HL-60 (cell line): ENCODE results near the gene LRRC3.

Experiments used
- DNase-seq, 2 experiments: peaks; one replicate each; pipeline ENCODE4 v3.0.0-alpha.2; 2010 to 2020; ENCODE audit warnings: low read depth in 1 of 2, low spot score in 1 of 2
- H3K27ac ChIP-seq: fragments of 250-450 bp; sonication (Bioruptor Pico); replicated peaks from 2 replicates; pipeline ENCODE4 v1.5.1; 2020; ENCODE audit warnings: mild to moderate bottlenecking, moderate library complexity
- H3K27me3 ChIP-seq: fragments of 250-450 bp; sonication (Bioruptor Pico); 2 replicates; pipeline ENCODE4 v1.5.1; 2021; ENCODE audit warnings: mild to moderate bottlenecking, moderate library complexity; ENCODE audit not compliant: insufficient read depth, poor library complexity, severe bottlenecking
- H3K4me3 ChIP-seq: replicated peaks from 2 replicates; pipeline ENCODE4 v1.5.1; 2011; ENCODE audit warnings: mild to moderate bottlenecking, control low read depth, low read length; ENCODE audit not compliant: insufficient read depth
- GABPA ChIP-seq: IDR thresholded peaks from 2 replicates; pipeline ENCODE4 v1.6.1; 2012; ENCODE audit warnings: low read depth
- POLR2AphosphoS5 ChIP-seq: IDR thresholded peaks from 2 replicates; pipeline ENCODE4 v1.6.1; 2012; ENCODE audit warnings: low read depth
- SPI1 ChIP-seq: IDR thresholded peaks from 2 replicates; pipeline ENCODE4 v1.6.1; 2012; ENCODE audit warnings: low read depth, mild to moderate bottlenecking, borderline replicate concordance
- TF ChIP-seq, protein P1 (sequence below): IDR thresholded peaks from 2 replicates; pipeline ENCODE4 v1.6.1; 2012; ENCODE audit warnings: low read depth; ENCODE audit not compliant: insufficient replicate concordance
- TF ChIP-seq, protein P2 (sequence below): IDR thresholded peaks from one replicate; pipeline ENCODE4 v1.5.1; 2011; ENCODE audit warnings: low read length, control low read depth, inconsistent platforms; ENCODE audit not compliant: insufficient read depth

Gene LRRC3

DNA sequence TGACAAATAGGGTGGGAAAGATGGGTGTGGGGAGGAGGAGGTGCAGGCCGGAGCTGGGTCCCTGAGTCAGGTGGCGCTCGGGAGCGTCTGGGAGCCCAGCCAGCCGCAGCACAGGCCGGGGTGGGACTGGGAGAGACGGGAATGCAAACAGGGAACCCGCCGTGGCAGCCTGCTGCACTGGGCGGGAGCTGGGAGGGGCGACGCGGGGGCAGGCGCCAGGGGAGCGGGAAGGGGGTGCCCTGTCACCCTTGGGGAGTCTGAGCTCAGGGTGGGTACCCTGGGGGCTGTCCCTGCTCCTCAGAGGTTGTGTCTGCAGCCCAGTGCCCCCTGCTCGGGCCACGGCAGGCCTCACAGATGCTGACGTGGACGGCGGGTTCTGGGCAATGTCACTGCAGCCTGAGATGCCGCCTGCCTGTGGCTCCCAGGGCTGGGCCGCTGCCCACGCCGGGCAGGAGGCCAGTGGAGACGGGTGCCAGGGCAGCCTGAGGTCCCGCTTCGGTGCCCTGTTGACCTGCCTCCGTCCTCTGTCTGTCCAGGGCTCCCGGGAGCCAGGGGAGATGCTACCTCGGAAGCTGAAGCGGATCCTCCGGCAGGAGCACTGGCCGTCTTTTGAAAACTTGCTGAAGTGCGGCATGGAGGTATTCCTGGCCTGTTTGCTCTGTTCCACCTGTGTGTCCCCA is 16.6 kb upstream of the LRRC3 start:
- Histone ChIP-seq H3K27me3 (no peaks in the 10 kb centered on the region), H3K4me3 (no peak overlapping the region), H3K27ac (no peak overlapping the region)
- TF ChIP-seq, protein P1, sequence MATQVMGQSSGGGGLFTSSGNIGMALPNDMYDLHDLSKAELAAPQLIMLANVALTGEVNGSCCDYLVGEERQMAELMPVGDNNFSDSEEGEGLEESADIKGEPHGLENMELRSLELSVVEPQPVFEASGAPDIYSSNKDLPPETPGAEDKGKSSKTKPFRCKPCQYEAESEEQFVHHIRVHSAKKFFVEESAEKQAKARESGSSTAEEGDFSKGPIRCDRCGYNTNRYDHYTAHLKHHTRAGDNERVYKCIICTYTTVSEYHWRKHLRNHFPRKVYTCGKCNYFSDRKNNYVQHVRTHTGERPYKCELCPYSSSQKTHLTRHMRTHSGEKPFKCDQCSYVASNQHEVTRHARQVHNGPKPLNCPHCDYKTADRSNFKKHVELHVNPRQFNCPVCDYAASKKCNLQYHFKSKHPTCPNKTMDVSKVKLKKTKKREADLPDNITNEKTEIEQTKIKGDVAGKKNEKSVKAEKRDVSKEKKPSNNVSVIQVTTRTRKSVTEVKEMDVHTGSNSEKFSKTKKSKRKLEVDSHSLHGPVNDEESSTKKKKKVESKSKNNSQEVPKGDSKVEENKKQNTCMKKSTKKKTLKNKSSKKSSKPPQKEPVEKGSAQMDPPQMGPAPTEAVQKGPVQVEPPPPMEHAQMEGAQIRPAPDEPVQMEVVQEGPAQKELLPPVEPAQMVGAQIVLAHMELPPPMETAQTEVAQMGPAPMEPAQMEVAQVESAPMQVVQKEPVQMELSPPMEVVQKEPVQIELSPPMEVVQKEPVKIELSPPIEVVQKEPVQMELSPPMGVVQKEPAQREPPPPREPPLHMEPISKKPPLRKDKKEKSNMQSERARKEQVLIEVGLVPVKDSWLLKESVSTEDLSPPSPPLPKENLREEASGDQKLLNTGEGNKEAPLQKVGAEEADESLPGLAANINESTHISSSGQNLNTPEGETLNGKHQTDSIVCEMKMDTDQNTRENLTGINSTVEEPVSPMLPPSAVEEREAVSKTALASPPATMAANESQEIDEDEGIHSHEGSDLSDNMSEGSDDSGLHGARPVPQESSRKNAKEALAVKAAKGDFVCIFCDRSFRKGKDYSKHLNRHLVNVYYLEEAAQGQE, result no peak
- no peak for TF ChIP-seq GABPA
- 0 out of 2 replicates have a peak, but pooled peaks have one; percentile 8 for TF ChIP-seq POLR2AphosphoS5
- no peak for DNase-seq

DNA sequence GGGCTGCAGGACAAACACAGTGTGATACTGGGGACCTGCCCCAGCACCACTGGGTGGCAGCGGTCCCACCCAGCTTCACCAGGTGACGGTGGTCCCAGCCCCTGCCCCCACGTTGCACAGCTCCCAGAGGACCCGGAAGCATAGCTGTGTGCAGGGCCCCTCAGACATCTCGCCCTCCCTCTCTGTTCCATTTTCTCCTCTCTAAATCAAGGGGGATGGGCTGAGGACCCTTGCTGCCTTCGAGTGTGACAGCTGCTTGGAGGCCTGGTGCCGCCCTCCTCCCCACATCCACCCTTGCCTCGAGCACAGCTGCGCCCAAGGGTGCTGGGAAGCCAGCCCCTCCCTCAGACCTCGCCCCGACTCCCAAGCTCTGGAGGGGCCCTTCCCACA is 16.1 kb upstream of the LRRC3 start:
- no peak overlapping the region for H3K27ac ChIP-seq
- no peak for DNase-seq
- no peak overlapping the region for H3K4me3 ChIP-seq
- TF ChIP-seq, protein P1, result no peak
- TF ChIP-seq POLR2AphosphoS5 (no peak), GABPA (no peak), SPI1 (no peak)
- TF ChIP-seq, protein P2, sequence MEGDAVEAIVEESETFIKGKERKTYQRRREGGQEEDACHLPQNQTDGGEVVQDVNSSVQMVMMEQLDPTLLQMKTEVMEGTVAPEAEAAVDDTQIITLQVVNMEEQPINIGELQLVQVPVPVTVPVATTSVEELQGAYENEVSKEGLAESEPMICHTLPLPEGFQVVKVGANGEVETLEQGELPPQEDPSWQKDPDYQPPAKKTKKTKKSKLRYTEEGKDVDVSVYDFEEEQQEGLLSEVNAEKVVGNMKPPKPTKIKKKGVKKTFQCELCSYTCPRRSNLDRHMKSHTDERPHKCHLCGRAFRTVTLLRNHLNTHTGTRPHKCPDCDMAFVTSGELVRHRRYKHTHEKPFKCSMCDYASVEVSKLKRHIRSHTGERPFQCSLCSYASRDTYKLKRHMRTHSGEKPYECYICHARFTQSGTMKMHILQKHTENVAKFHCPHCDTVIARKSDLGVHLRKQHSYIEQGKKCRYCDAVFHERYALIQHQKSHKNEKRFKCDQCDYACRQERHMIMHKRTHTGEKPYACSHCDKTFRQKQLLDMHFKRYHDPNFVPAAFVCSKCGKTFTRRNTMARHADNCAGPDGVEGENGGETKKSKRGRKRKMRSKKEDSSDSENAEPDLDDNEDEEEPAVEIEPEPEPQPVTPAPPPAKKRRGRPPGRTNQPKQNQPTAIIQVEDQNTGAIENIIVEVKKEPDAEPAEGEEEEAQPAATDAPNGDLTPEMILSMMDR, result no peak
- H3K27me3 ChIP-seq, result no peaks in the 10 kb centered on the region

DNA sequence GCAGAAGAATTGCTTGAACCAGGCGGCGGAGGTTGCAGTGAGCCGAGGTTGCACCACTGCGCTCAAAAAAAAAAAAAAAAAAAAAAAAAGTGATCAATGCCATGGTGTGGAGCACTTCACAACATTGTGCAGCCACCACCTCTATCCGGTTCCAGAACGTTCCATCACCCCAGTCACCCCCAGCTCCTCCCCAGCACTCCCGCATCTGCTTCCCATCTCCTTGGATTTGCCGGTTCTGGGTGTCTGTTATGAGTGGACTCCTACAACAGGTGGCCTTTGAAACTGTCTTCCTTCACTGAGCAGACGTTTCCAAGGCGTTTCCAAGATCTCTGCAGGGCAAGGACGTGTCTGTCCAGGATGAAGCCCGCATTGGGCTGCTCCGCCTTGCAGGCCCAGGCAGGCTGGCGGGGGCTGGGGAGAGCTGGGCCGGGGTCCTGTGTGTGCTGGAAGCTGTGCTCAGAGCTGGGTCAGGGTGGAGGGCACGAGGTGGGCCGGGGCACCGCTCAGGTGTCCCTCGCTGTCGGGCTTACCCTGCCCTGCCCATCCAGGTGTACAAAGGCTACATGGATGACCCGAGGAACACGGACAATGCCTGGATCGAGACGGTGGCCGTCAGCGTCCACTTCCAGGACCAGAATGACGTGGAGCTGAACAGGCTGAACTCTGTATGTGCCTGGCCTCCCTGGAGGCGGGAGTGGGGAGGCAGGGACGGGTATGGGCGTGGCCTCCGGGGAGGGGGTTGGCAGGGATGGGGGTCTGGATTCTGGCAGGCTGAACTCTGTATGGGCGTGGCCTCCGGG is 14.9 kb upstream of the LRRC3 start:
- DNase-seq, result no peak
- Histone ChIP-seq H3K27ac (no peak overlapping the region), H3K27me3 (no peaks in the 10 kb centered on the region), H3K4me3 (no peak overlapping the region)
- TF ChIP-seq, protein P1, result no peak
- peak; percentile 38; the same call in 1 of the 2 replicates for TF ChIP-seq POLR2AphosphoS5
- TF ChIP-seq, protein P2, result no peak
- TF ChIP-seq SPI1, result no peak
